ENCODE data around the gene POLR1D.

GRCh38 chr13:27663947-27664346 lies 42.3 kb downstream of the POLR1D start:
- TF ChIP-seq HMGXB4 (CRISPR knock-in tag; IDR thresholded peaks at IDR 0.05), result no peak
- TF ChIP-seq, protein P1, sequence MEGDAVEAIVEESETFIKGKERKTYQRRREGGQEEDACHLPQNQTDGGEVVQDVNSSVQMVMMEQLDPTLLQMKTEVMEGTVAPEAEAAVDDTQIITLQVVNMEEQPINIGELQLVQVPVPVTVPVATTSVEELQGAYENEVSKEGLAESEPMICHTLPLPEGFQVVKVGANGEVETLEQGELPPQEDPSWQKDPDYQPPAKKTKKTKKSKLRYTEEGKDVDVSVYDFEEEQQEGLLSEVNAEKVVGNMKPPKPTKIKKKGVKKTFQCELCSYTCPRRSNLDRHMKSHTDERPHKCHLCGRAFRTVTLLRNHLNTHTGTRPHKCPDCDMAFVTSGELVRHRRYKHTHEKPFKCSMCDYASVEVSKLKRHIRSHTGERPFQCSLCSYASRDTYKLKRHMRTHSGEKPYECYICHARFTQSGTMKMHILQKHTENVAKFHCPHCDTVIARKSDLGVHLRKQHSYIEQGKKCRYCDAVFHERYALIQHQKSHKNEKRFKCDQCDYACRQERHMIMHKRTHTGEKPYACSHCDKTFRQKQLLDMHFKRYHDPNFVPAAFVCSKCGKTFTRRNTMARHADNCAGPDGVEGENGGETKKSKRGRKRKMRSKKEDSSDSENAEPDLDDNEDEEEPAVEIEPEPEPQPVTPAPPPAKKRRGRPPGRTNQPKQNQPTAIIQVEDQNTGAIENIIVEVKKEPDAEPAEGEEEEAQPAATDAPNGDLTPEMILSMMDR (IDR thresholded peaks at IDR 0.05), result no peak
- TF ChIP-seq JUN (CRISPR knock-in tag; IDR thresholded peaks at IDR 0.05), result no peak
- TF ChIP-seq ESRRA (CRISPR knock-in tag; IDR thresholded peaks at IDR 0.05; ENCODE audit: borderline replicate concordance), result no peak
- TF ChIP-seq E2F1 (CRISPR knock-in tag; IDR thresholded peaks at IDR 0.05), result no peak
- TF ChIP-seq TEAD4 (CRISPR knock-in tag; IDR thresholded peaks at IDR 0.05), result no peak
- TF ChIP-seq, protein P2, sequence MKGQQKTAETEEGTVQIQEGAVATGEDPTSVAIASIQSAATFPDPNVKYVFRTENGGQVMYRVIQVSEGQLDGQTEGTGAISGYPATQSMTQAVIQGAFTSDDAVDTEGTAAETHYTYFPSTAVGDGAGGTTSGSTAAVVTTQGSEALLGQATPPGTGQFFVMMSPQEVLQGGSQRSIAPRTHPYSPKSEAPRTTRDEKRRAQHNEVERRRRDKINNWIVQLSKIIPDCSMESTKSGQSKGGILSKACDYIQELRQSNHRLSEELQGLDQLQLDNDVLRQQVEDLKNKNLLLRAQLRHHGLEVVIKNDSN (CRISPR knock-in tag; IDR thresholded peaks at IDR 0.05), result peak; percentile 37; the same call in 1 of the 2 replicates
- TF ChIP-seq TP53 (CRISPR knock-in tag; IDR thresholded peaks at IDR 0.05), result no peak
- no peak for TF ChIP-seq MAX (CRISPR knock-in tag; IDR thresholded peaks at IDR 0.05)
- no peak for TF ChIP-seq ATF6 (CRISPR knock-in tag; IDR thresholded peaks at IDR 0.05)
